HG03575 (cell line): ENCODE measurements around the gene CAMSAP1.
"Not testable (repeated sequence)": the region's sequence is repeated elsewhere in the genome, so short reads cannot be mapped to it uniquely, and the experiment has no call there.

Experiments
- ATAC-seq: cut with Tn5 transposase; IDR thresholded peaks from one replicate; pipeline ENCODE4 v1.9.1; 2021; ENCODE audit not compliant: unreplicated experiment, insufficient number of reproducible peaks, low FRiP score; ENCODE audit errors: extremely low read depth

The CAMSAP1 gene

GRCh38 chr9:135926402-135927194, 19.3 kb upstream of the CAMSAP1 start:
- ATAC-seq, result no peak

GRCh38 chr9:135925496-135926133, 18.3 kb upstream of the CAMSAP1 start:
- no peak for ATAC-seq

- no peak for ATAC-seq
Measured at GRCh38 chr9:135924628-135925338, 17.4 kb upstream of the CAMSAP1 start.

- ATAC-seq, result no peak
Measured at GRCh38 chr9:135923508-135923907, 16.2 kb upstream of the CAMSAP1 start.

GRCh38 chr9:135921749-135922310, 14.5 kb upstream of the CAMSAP1 start:
- ATAC-seq, result no peak

- ATAC-seq, result no peak
Measured at GRCh38 chr9:135920973-135921585, 13.7 kb upstream of the CAMSAP1 start.

GRCh38 chr9:135920256-135920930, 13.0 kb upstream of the CAMSAP1 start:
- ATAC-seq, result no peak

GRCh38 chr9:135919318-135919890, 12.1 kb upstream of the CAMSAP1 start:
- ATAC-seq, result no peak

- ATAC-seq, result not testable (repeated sequence)
Measured at GRCh38 chr9:135916227-135916626, 8.9 kb upstream of the CAMSAP1 start.

- ATAC-seq, result no peak
Measured at GRCh38 chr9:135914921-135915320, 7.6 kb upstream of the CAMSAP1 start.

GRCh38 chr9:135911233-135911632, 3.9 kb upstream of the CAMSAP1 start:
- ATAC-seq, result not testable (repeated sequence)

- ATAC-seq, result no peak
Measured at GRCh38 chr9:135910757-135911156, 3.4 kb upstream of the CAMSAP1 start.

GRCh38 chr9:135910216-135910615, 2.9 kb upstream of the CAMSAP1 start:
- no peak for ATAC-seq

GRCh38 chr9:135909371-135909770, 2.0 kb upstream of the CAMSAP1 start:
- ATAC-seq, result no peak

- no peak for ATAC-seq
Measured at GRCh38 chr9:135908754-135909204, 1.4 kb upstream of the CAMSAP1 start.

- no peak for ATAC-seq
Measured at GRCh38 chr9:135908093-135908753, 877 bp upstream of the CAMSAP1 start.

- no peak for ATAC-seq
Measured at GRCh38 chr9:135907006-135907430, 328 bp downstream of the CAMSAP1 start.
